Aorta (tissue), 5 donors: ENCODE measurements around the gene ORAI2. TPM values are rescaled to one million over a fixed set of nuclear protein-coding genes. Genes with fewer than 3 reads are reported as not detected.

Experiments used
- ATAC-seq: fragments of 200-7000 bp; cut with Tn5 transposase; one replicate; pipeline ENCODE4 v1.9.1; 2022; ENCODE audit warnings: moderate library complexity; ENCODE audit not compliant: low FRiP score
- DNase-seq, 2 donors: peaks; one replicate each; pipeline ENCODE4 v3.0.0-alpha.2; 2020
- H3K27ac ChIP-seq, 2 donors: one replicate each; pipeline ENCODE4 v1.5.1; 2013; ENCODE audit warnings: low read length in 2 of 2, mild to moderate bottlenecking in 2 of 2, moderate library complexity in 2 of 2, control low read depth in 1 of 2, inconsistent platforms in 1 of 2, low read depth in 1 of 2
- H3K27me3 ChIP-seq, 2 donors: one replicate each; pipeline ENCODE4 v1.6.1; 2013; ENCODE audit warnings: control low read depth in 1 of 2, low read length in 1 of 2, mild to moderate bottlenecking in 1 of 2, moderate library complexity in 1 of 2; ENCODE audit not compliant: insufficient read depth in 2 of 2, control insufficient read depth in 1 of 2
- H3K36me3 ChIP-seq, 2 donors: one replicate each; pipeline ENCODE4 v1.6.1; 2013; ENCODE audit warnings: control low read depth in 1 of 2, low read length in 1 of 2, mild to moderate bottlenecking in 1 of 2; ENCODE audit not compliant: insufficient read depth in 2 of 2, control insufficient read depth in 1 of 2
- H3K4me1 ChIP-seq, 2 donors: one replicate each; pipeline ENCODE4 v1.6.1; 2013; ENCODE audit warnings: low read length in 2 of 2, control low read depth in 1 of 2, mild to moderate bottlenecking in 1 of 2, moderate library complexity in 1 of 2; ENCODE audit not compliant: insufficient read depth in 2 of 2, control insufficient read depth in 1 of 2
- H3K4me3 ChIP-seq, 2 donors: one replicate each; pipeline ENCODE4 v1.5.1; 2013; ENCODE audit warnings: low read length in 2 of 2, control low read depth in 1 of 2, mild to moderate bottlenecking in 1 of 2
- H3K9me3 ChIP-seq: one replicate; pipeline ENCODE4 v1.6.1; 2013; ENCODE audit warnings: mild to moderate bottlenecking, low read length; ENCODE audit not compliant: control insufficient read depth
- WGBS, 2 donors: extraction: QIAGEN DNeasy Blood & Tissue Kit; methylation state at CpG; one replicate each; pipeline ENCODE4 v1.1.7; 2013; 5-methylcytosine and 5-hydroxymethylcytosine counted together
- intact Hi-C, 2 donors: fragments of 100-400 bp; cut with DNase I; formaldehyde crosslinking; loops; one replicate each; pipeline versions ENCODE4 v1.14.2 to v1.15.0; 2022
- polyA plus RNA-seq, 2 donors: library from polyadenylated mRNA; stranded (reverse); fragments of 200-250 nt; gene quantifications; one replicate each; pipeline ENCODE4 v1.2.3, GENCODE V29; 2013
- total RNA-seq, 2 donors: library from RNA; stranded (reverse); fragmentation: NEBNext Ultra II Directional; extraction: Animal tissue kit (Norgen Biotek cat#: 25700); gene quantifications; one replicate each; pipeline ENCODE4 v1.2.1, GENCODE V29; 2021
- donor health status: healthy with polysubstance abuse.
- donor health status: Bipolar disorder and iron deficiency.
- donor health status: DM: no; HTN: no; CAD: no.
- donor health status: DM: no; HTN: no; CAD: no.
- donor health status: DM: yes; HTN: yes; CAD: no.

ORAI2 gene
- total and polyA plus RNA-seq, 4 donors: 3.1 to 25.5 (median 12.6) TPM

GRCh38 chr7:102457352-102457924 is 24.1 kb downstream of the ORAI2 start:
- H3K36me3 ChIP-seq: peaks cover 0 to 5% of the 10 kb centered on the region in 2 donors
- H3K4me1 ChIP-seq: no peaks in the 10 kb centered on the region
- H3K27me3 ChIP-seq: no peaks in the 10 kb centered on the region
- intact Hi-C loops: no loop called here
- 93% methylated on average over 40 of the region's 40 CpGs for WGBS, 2 donors
- no peak for ATAC-seq
- H3K27ac ChIP-seq: no peak overlapping the region
- no peaks in the 10 kb centered on the region for H3K9me3 ChIP-seq
- DNase-seq: no peak
- H3K4me3 ChIP-seq: no peak overlapping the region

- DNase-seq (no peak), ATAC-seq (no peak)
- no peaks in the 10 kb centered on the region for H3K4me1 ChIP-seq
- intact Hi-C loops: no loop called here
- H3K36me3 ChIP-seq: peaks cover 0 to 5% of the 10 kb centered on the region in 2 donors
- H3K9me3 ChIP-seq: no peaks in the 10 kb centered on the region
- H3K27ac ChIP-seq: no peak overlapping the region
- no peak overlapping the region for H3K4me3 ChIP-seq
- H3K27me3 ChIP-seq: no peaks in the 10 kb centered on the region
- WGBS, 2 donors: 93 to 95% methylated on average over 24 of the region's 24 CpGs
Observed at GRCh38 chr7:102459221-102459844, 26.0 kb downstream of the ORAI2 start.

GRCh38 chr7:102460467-102460866 is 27.1 kb downstream of the ORAI2 start:
- intact Hi-C loops: no loop called here
- Histone ChIP-seq H3K4me1 (no peaks in the 10 kb centered on the region), H3K4me3 (no peak overlapping the region), H3K9me3 (no peaks in the 10 kb centered on the region), H3K27me3 (no peaks in the 10 kb centered on the region), H3K36me3 (peaks cover 0 to 5% of the 10 kb centered on the region in 2 donors), H3K27ac (no peak overlapping the region)
- DNase-seq: no peak
- 87 to 90% methylated on average over 8 of the region's 8 CpGs for WGBS, 2 donors
- ATAC-seq: no peak

- Histone ChIP-seq H3K27me3 (no peaks in the 10 kb centered on the region), H3K36me3 (no peaks in the 10 kb centered on the region), H3K4me1 (no peaks in the 10 kb centered on the region), H3K9me3 (no peaks in the 10 kb centered on the region), H3K4me3 (peak overlapping the region; percentile 50 to 96), H3K27ac (no peak overlapping the region)
- intact Hi-C loops: no loop called here
- no peak for ATAC-seq
- peak in 1 of 2 donors; percentile 57 for DNase-seq
- WGBS, 2 donors: 9% methylated on average over 24 of the region's 24 CpGs
Observed at GRCh38 chr7:102463841-102464576, 30.6 kb downstream of the ORAI2 start.

GRCh38 chr7:102464577-102465280 is 31.4 kb downstream of the ORAI2 start, which contains the start of the genes ALKBH4 and LRWD1:
ALKBH4 (minus strand) TSS chr7:102464863; CDS start chr7:102464836, 27 bp downstream.
LRWD1 (plus strand) TSS chr7:102464984; CDS start chr7:102465081, 97 bp downstream.
- ATAC-seq: peak; percentile 95
- no peaks in the 10 kb centered on the region for H3K27me3 ChIP-seq
- no peak within 1 kb of the TSS for H3K27ac ChIP-seq
- DNase-seq: peak; percentile 96 to 99
- peak within 1 kb of the TSS; percentile 50 to 96 for H3K4me3 ChIP-seq
- no peaks in the 10 kb centered on the region for H3K4me1 ChIP-seq
- WGBS, 2 donors: 0 to 1% methylated on average over 50 to 81 of the region's 81 CpGs
- no peaks in the 10 kb centered on the region for H3K9me3 ChIP-seq
- intact Hi-C loops: no loop called here
- H3K36me3 ChIP-seq: no peaks in the 10 kb centered on the region

GRCh38 chr7:102466097-102466496 is 32.7 kb downstream of the ORAI2 start:
- no peaks in the 10 kb centered on the region for H3K27me3 ChIP-seq
- H3K9me3 ChIP-seq: no peaks in the 10 kb centered on the region
- 94 to 97% methylated on average over 7 of the region's 7 CpGs for WGBS, 2 donors
- H3K27ac ChIP-seq: no peak overlapping the region
- intact Hi-C loops: no loop called here
- DNase-seq (peak in 1 of 2 donors; percentile 14), ATAC-seq (no peak)
- no peaks in the 10 kb centered on the region for H3K4me1 ChIP-seq
- H3K4me3 ChIP-seq: no peak overlapping the region
- no peaks in the 10 kb centered on the region for H3K36me3 ChIP-seq

- WGBS, 2 donors: 86 to 92% methylated on average over 24 of the region's 24 CpGs
- Histone ChIP-seq H3K36me3 (no peaks in the 10 kb centered on the region), H3K27me3 (no peaks in the 10 kb centered on the region), H3K9me3 (no peaks in the 10 kb centered on the region), H3K4me1 (no peaks in the 10 kb centered on the region), H3K4me3 (no peak overlapping the region), H3K27ac (no peak overlapping the region)
- ATAC-seq (no peak), DNase-seq (peak; percentile 46 to 65)
- intact Hi-C loops: no loop called here
Observed at GRCh38 chr7:102467581-102468477, 34.5 kb downstream of the ORAI2 start.
